HepG2 (cell line): ENCODE data around the gene GATM. TPM values are rescaled to one million over a fixed set of nuclear protein-coding genes. Genes with fewer than 3 reads are reported as not detected.

Experiments
- ATAC-seq: fragments of 200-7000 bp; cut with Tn5 transposase; 3 replicates; pipeline ENCODE4 v1.9.1; 2020; ENCODE audit warnings: mild to moderate bottlenecking, moderate library complexity
- BruUV-seq: library from RNA; stranded (reverse); fragments of 400-500 nt; replicated peaks from 2 replicates; lab custom pipeline; 2021; lab: Mats Ljungman, UMichigan
- CTCF ChIA-PET: fragments of 300-600 bp; formaldehyde crosslinking; extraction: SDS; loops from one replicate; lab custom pipeline; 2021; ENCODE audit warnings: low total read pairs, inconsistent platforms, low intra/inter-chr PET ratio; lab: Yijun Ruan, JAX
- POLR2A ChIA-PET: fragments of 350-600 bp; sonication (Branson Sonifier 250); formaldehyde crosslinking; loops from one replicate; lab custom pipeline; 2020; ENCODE audit warnings: antibody characterized with exemption, inconsistent platforms; lab: Yijun Ruan, JAX
- DNase-seq: peaks from one replicate; pipeline ENCODE4 v3.0.0-alpha.2; 2015; ENCODE audit warnings: low spot score
- FAIRE-seq: peaks from 3 replicates; lab custom pipeline; 2011; peaks lifted over from hg19 to GRCh38; lab: Jason Lieb, UNC
- H2AFZ ChIP-seq: one replicate; pipeline ENCODE4 v1.6.1; 2011; ENCODE audit warnings: low read length, inconsistent platforms
- H3K27ac ChIP-seq: fragments of 300-600 bp; 3 replicates; pipeline ENCODE4 v1.8.0; 2011; ENCODE audit warnings: mixed run types, mild to moderate bottlenecking, mixed read lengths, low read length, inconsistent platforms; ENCODE audit not compliant: insufficient read depth; ENCODE audit errors: extremely low read length
- H3K27me3 ChIP-seq, 2 experiments: fragments of 200-600 bp in 1 of 2; 2 replicates in 1 of 2; 3 replicates in 1 of 2; pipeline versions ENCODE4 v1.6.0 to v1.8.0; 2011; ENCODE audit warnings: low read length in 2 of 2, mild to moderate bottlenecking in 2 of 2, moderate library complexity in 2 of 2, inconsistent platforms in 1 of 2; ENCODE audit not compliant: insufficient read depth in 2 of 2, control insufficient read depth in 1 of 2
- H3K36me3 ChIP-seq, 2 experiments: fragments of 200-600 bp in 1 of 2; replicated peaks in 1 of 2; 2 replicates in 1 of 2; 3 replicates in 1 of 2; pipeline versions ENCODE4 v1.5.1 to v1.8.0; 2011; ENCODE audit warnings: low read length in 2 of 2, inconsistent platforms in 1 of 2; ENCODE audit not compliant: insufficient read depth in 2 of 2, control insufficient read depth in 1 of 2
- H3K4me1 ChIP-seq: 2 replicates; pipeline ENCODE4 v1.5.1; 2012; ENCODE audit warnings: low read length, inconsistent platforms; ENCODE audit not compliant: insufficient read depth
- H3K4me2 ChIP-seq: 2 replicates; pipeline ENCODE4 v1.6.0; 2011; ENCODE audit warnings: low read depth, low read length, inconsistent platforms
- H3K4me3 ChIP-seq, 3 experiments: fragments of 200-600 bp in 1 of 3; sonication (generic), shearing (Covaris generic) in 1 of 3; replicated peaks in 1 of 3; 2 replicates each; pipeline ENCODE4 v1.5.1; 2011 to 2016; ENCODE audit warnings: low read length in 3 of 3, inconsistent platforms in 2 of 3, low read depth in 2 of 3, mild to moderate bottlenecking in 2 of 3, control low read depth in 1 of 3, mixed read lengths in 1 of 3; ENCODE audit not compliant: insufficient read depth in 1 of 3
- H3K79me2 ChIP-seq: one replicate; pipeline ENCODE4 v1.6.1; 2011; ENCODE audit warnings: low read length, inconsistent platforms; ENCODE audit not compliant: insufficient read depth
- H3K9ac ChIP-seq: 2 replicates; pipeline ENCODE4 v1.6.0; 2011; ENCODE audit warnings: mild to moderate bottlenecking, low read depth, low read length, inconsistent platforms; ENCODE audit not compliant: insufficient read depth
- H3K9me3 ChIP-seq: 2 replicates; pipeline ENCODE4 v1.5.1; 2012; ENCODE audit warnings: mild to moderate bottlenecking, low read length
- H4K20me1 ChIP-seq: 2 replicates; pipeline ENCODE4 v1.6.0; 2011; ENCODE audit warnings: inconsistent platforms, mild to moderate bottlenecking, low read length, moderate library complexity; ENCODE audit not compliant: insufficient read depth
- AGO1 ChIP-seq: fragments of 200-400 bp; formaldehyde crosslinking; IDR thresholded peaks from 2 replicates; pipeline ENCODE4 v1.6.1; 2017; ENCODE audit warnings: mild to moderate bottlenecking, low read depth, low read length, moderate library complexity; ENCODE audit not compliant: poor library complexity, severe bottlenecking
- CBFB ChIP-seq: sonication (generic); formaldehyde crosslinking; IDR thresholded peaks from 2 replicates; pipeline ENCODE4 v1.4.0; 2020; ENCODE audit warnings: missing genetic modification reagents
- FOSL1 ChIP-seq: sonication (generic); formaldehyde crosslinking; IDR thresholded peaks from 2 replicates; pipeline ENCODE4 v1.9.0; 2021; ENCODE audit warnings: missing genetic modification reagents, borderline replicate concordance
- MIXL1 ChIP-seq: IDR thresholded peaks from 2 replicates; pipeline ENCODE4 v1.6.1; 2016
- MXI1 ChIP-seq: IDR thresholded peaks from 3 replicates; pipeline ENCODE4 v1.6.1; 2012; ENCODE audit warnings: low read depth, low read length, inconsistent platforms, borderline replicate concordance
- MZF1 ChIP-seq: sonication (generic); formaldehyde crosslinking; IDR thresholded peaks from 2 replicates; pipeline ENCODE4 v1.8.1; 2023; ENCODE audit warnings: mild to moderate bottlenecking, missing genetic modification reagents, borderline replicate concordance
- NFYC ChIP-seq: IDR thresholded peaks from 2 replicates; pipeline ENCODE4 v1.6.1; 2016; ENCODE audit warnings: missing genetic modification reagents, missing compliant biosample characterization
- THAP7 ChIP-seq: sonication (generic); formaldehyde crosslinking; IDR thresholded peaks from 2 replicates; pipeline ENCODE4 v1.8.1; 2023; ENCODE audit warnings: mild to moderate bottlenecking, missing genetic modification reagents
- ZNF256 ChIP-seq: sonication (generic); formaldehyde crosslinking; conservative IDR thresholded peaks from 2 replicates; pipeline ENCODE4 v1.4.0; 2020; ENCODE audit warnings: missing genetic modification reagents
- ZNF446 ChIP-seq: sonication (generic); formaldehyde crosslinking; IDR thresholded peaks from 2 replicates; pipeline ENCODE4 v1.5.0; 2020; ENCODE audit warnings: mild to moderate bottlenecking, missing genetic modification reagents
- ZNF496 ChIP-seq: sonication (generic); formaldehyde crosslinking; IDR thresholded peaks from 2 replicates; pipeline ENCODE4 v1.8.1; 2023; ENCODE audit warnings: mild to moderate bottlenecking, moderate library complexity, missing genetic modification reagents; ENCODE audit not compliant: insufficient replicate concordance
- ZNF660 ChIP-seq: sonication (generic); formaldehyde crosslinking; IDR thresholded peaks from 2 replicates; pipeline ENCODE4 v1.5.1; 2020; ENCODE audit warnings: mild to moderate bottlenecking, low read depth, missing genetic modification reagents, borderline replicate concordance
- ZNF670 ChIP-seq: sonication (generic); formaldehyde crosslinking; IDR thresholded peaks from 2 replicates; pipeline ENCODE4 v1.8.0; 2022; ENCODE audit warnings: mild to moderate bottlenecking, missing genetic modification reagents, borderline replicate concordance
- WGBS: methylation state at CpG from one replicate; pipeline ENCODE4 v1.1.6; 2017; ENCODE audit warnings: low lambda C conversion rate; 5-methylcytosine and 5-hydroxymethylcytosine counted together
- in situ Hi-C: cut with HindIII; loops from 2 replicates; pipeline ENCODE4 v1.10.0; 2017; ENCODE audit warnings: low pct_unique_long_range_greater_than_20kb; ENCODE audit not compliant: extremely low pct_ligation_motif_present
- intact Hi-C: fragments of 100-400 bp; cut with micrococcal nuclease; formaldehyde crosslinking; loops from one replicate; pipeline ENCODE4 v1.10.0; 2022; ENCODE audit not compliant: unreplicated experiment
- polyA plus RNA-seq, 8 experiments: library from polyadenylated mRNA; depleted of rRNA in 3 of 8; stranded (reverse) in 7 of 8; unstranded in 1 of 8; fragments of >200 nt; fragmentation: Illumina TruSeq in 4 of 8; extraction: Trizol in 4 of 8; gene quantifications; 2 replicates each; pipeline versions ENCODE4 v1.2.1 to v1.2.3, GENCODE V29; 2011 to 2016; ENCODE audit warnings: low read depth in 4 of 8, missing spikeins in 1 of 8, mixed read lengths in 1 of 8; ENCODE audit not compliant: insufficient read depth in 1 of 8
- total RNA-seq, 5 experiments: library from RNA; depleted of rRNA; stranded (reverse); fragments of >200 nt; fragmentation: Illumina TruSeq; extraction: Trizol; gene quantifications; 2 replicates each; pipeline ENCODE4 v1.2.3, GENCODE V29; 2016; ENCODE audit warnings: low read depth in 1 of 5
- TF ChIP-seq, protein P1 (sequence below): IDR thresholded peaks from 2 replicates; pipeline ENCODE4 v1.6.1; 2012; ENCODE audit warnings: low read length, improper control_type of control experiment

The GATM gene
- total and polyA plus RNA-seq, 2 of the 13 experiments (the other 11 are each of a cell fraction or from before 2014, with no cell fraction given) = 2.1 to 16.8 TPM

GRCh38 chr15:45332694-45333093, 45.6 kb downstream of the GATM start:
- H3K4me3 ChIP-seq = no peak overlapping the region
- no peak overlapping the region for H3K9ac ChIP-seq
- peaks cover 86% of the 10 kb centered on the region for H3K4me1 ChIP-seq
- no peak overlapping the region for H3K27ac ChIP-seq
- no TSS peak for BruUV-seq
- in situ Hi-C loops (no loop called here), intact Hi-C loops (no loop called here)
- H3K27me3 ChIP-seq = no peaks in the 10 kb centered on the region
- no peaks in the 10 kb centered on the region for H3K36me3 ChIP-seq
- H4K20me1 ChIP-seq = no peaks in the 10 kb centered on the region
- DNase-seq (no peak), ATAC-seq (no peak), FAIRE-seq (no peak)
- no peak for TF ChIP-seq ZNF446
- no peak for TF ChIP-seq CBFB (CRISPR knock-in tag)
- no peak for TF ChIP-seq ZNF660 (CRISPR knock-in tag)
- TF ChIP-seq MZF1 (CRISPR knock-in tag) = no peak
- TF ChIP-seq THAP7 (CRISPR knock-in tag) = no peak
- no peak for TF ChIP-seq ZNF256
- TF ChIP-seq FOSL1 (CRISPR knock-in tag) = no peak
- TF ChIP-seq AGO1 = no peak
- no peak for TF ChIP-seq ZNF496 (CRISPR knock-in tag)
- no peak for TF ChIP-seq NFYC (CRISPR knock-in tag)
- no peak for TF ChIP-seq MXI1
- no peak for TF ChIP-seq ZNF670 (CRISPR knock-in tag)
- TF ChIP-seq, protein P1, sequence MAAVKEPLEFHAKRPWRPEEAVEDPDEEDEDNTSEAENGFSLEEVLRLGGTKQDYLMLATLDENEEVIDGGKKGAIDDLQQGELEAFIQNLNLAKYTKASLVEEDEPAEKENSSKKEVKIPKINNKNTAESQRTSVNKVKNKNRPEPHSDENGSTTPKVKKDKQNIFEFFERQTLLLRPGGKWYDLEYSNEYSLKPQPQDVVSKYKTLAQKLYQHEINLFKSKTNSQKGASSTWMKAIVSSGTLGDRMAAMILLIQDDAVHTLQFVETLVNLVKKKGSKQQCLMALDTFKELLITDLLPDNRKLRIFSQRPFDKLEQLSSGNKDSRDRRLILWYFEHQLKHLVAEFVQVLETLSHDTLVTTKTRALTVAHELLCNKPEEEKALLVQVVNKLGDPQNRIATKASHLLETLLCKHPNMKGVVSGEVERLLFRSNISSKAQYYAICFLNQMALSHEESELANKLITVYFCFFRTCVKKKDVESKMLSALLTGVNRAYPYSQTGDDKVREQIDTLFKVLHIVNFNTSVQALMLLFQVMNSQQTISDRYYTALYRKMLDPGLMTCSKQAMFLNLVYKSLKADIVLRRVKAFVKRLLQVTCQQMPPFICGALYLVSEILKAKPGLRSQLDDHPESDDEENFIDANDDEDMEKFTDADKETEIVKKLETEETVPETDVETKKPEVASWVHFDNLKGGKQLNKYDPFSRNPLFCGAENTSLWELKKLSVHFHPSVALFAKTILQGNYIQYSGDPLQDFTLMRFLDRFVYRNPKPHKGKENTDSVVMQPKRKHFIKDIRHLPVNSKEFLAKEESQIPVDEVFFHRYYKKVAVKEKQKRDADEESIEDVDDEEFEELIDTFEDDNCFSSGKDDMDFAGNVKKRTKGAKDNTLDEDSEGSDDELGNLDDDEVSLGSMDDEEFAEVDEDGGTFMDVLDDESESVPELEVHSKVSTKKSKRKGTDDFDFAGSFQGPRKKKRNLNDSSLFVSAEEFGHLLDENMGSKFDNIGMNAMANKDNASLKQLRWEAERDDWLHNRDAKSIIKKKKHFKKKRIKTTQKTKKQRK = no peak
- TF ChIP-seq MIXL1 (CRISPR knock-in tag) = no peak
- H2AFZ ChIP-seq = no peak overlapping the region
- CTCF ChIA-PET = no interaction called here
- POLR2A ChIA-PET = interaction anchor here (1.2 to 1.5 kb wide), 2 partner anchors 69 kb away, joined by 4 to 7 read pairs; a partner anchor contains a TSS
- H3K9me3 ChIP-seq = no peaks in the 10 kb centered on the region
- WGBS = 98% methylated on average over 12 of the region's 12 CpGs
- H3K4me2 ChIP-seq = no peak overlapping the region
- no peaks in the 10 kb centered on the region for H3K79me2 ChIP-seq
